GM21360 (cell line): ENCODE results near the gene UBE4B.

Source experiments
- ATAC-seq: cut with Tn5 transposase; IDR thresholded peaks from one replicate; pipeline ENCODE4 v1.9.1; 2021; ENCODE audit warnings: mild to moderate bottlenecking, moderate library complexity; ENCODE audit not compliant: unreplicated experiment

UBE4B gene

DNA sequence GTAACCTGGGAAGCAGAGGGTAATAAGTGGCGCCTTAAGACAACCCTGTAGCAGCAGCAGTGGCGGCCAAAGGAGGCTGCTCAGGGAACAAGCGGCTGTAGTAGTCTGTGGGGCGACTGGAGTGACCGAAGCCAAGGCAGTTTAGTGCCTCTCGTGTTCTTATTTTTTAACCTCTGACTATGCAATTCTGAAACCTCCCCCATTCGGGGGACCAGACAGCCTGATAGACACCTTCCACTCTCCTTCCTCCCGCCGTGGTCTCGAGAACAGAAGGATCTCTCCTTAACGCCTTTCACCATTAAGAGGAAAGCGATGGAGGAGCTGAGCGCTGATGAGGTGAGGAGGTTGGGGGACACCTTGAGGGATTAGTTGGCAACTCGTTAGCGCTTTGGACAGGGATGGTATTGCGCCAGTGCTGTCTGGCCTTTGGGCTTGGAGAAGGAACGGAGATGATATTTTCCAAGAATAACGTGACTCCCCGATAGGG is 644 bp downstream of the UBE4B start:
- peak; percentile 12 for ATAC-seq

DNA sequence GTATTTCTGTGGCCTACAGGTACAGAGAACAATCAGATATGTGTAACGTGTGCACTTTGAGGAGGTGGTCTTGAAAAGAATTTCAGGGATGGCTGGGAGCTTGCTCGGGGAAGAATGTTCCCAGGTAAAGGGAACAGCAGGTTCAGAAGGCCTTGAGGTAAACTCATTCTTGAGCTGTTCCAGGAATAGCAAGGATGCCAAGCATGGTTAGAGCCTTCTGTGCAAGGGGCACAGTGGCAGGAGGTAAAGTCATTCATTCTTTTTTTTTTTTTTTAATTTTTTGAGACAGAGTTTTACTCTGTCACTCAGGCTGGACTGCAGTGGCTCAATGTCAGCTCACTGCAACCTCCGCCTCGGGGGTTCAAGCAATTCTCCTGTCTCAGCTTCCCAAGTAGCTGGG is 10.0 kb downstream of the UBE4B start:
- ATAC-seq, result no peak

GRCh38 chr1:10045480-10046355 is 13.0 kb downstream of the UBE4B start:
- no peak for ATAC-seq

DNA sequence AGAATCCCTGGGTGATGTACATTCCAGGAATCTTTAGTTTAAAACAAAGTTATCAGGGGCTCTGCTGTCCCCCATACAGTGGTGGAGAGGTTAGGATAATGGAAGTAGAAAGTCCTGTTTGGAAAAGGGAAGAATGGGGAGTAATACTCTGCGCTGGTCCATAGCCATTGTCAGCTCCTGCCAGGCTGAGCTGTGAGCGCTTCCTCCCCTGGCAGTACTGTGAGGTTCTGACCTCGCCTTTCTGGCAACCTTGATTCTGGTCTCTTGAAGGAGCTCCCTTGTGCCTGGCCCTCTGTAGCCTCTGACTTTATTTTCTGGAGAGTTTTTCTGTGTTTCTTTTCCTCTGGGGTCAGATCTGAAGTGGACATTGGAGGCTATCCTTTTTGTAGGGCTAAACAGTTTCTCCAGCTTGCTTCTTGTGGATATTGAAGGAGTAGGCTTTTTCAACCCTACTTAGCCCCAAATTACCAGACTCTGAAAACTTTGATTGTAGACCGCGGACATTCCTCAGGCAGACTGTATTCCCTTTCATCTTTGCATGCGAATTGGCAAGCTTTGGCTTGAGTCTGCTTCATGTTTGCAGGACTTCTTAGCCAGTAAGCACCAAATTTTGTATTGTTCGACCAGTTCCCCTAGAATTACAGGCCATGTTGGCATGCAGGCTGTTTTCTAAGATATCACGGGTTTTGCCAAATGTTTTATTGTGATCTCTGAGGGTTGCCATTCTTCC is 13.8 kb downstream of the UBE4B start:
- no peak for ATAC-seq

DNA sequence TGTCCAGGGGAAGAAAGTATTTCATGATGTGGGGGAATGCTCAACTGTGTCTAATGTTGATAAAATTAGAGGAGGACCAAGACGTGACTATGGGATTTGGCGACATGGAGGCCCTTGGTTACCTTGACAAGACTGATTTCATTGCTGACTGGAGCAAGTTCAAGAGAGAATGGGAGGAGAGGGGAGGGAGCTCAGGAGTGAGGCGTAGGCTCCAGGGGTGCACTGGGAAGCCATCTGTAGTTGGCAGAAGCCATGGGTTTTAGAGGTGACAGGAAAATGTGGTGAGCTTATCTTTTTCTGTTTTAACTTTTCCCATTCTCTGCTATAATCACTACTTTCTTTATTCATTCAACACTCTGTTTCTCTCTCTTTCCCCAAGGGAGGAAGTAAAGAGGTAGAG is 15.8 kb downstream of the UBE4B start:
- ATAC-seq, result no peak

DNA sequence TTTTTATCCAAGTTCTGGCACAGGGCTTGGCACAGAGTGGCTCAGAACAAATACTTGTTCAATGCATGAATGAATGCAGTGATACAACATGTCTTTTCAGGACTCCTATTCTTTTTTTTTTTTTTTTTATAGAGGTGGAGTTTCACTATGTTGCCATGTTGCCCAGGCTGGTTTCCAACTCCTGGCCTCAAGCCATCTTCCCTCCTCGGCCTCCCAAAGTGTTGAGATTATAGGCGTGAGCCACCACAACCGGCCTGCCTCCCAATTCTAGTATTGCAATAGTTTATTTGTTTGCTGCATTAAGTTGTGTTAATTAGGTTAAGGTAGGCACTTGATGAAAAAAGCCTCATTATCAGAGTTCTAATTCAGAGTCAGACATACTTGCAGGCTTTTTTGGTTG is 17.9 kb downstream of the UBE4B start:
- ATAC-seq, result no peak

GRCh38 chr1:10051656-10052055 is 18.9 kb downstream of the UBE4B start:
- no peak for ATAC-seq

DNA sequence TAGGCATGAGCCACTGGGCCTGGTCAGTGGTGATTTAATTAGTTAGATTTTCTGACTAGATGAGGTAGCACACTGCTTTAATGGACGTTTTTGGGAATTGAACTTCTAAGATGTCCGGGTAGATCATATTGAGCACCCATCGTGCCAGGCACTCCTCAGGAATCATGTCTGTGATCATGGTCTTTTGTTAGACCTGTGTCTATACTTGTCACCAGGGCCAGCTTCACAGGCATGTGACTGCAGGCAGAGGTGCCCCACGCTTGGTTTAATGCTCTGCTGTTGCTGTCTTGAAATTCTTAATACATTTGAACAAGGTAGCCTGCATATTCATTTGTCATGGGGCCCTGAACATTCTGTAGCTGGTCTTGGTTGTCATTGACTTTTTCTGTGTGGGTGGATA is 19.6 kb downstream of the UBE4B start:
- no peak for ATAC-seq

DNA sequence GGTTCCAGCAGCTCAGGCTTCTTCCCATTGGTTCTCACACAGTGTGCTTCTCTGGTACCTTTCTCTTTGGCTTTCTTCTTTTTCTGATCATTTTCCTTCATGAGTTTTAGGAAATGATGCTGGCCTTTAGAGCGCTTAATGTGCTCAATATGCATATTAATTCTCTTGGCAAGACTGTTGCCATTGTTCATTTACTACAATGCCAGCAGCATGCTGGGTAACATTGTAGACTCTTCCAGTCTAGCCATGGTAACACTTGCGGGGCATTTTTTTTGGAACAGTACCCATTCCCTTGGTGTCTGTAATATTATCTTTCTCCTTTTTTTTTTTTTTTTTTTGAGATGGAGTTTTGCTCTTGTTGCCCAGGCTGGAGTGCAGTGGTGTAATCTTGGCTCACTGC is 21.7 kb downstream of the UBE4B start:
- ATAC-seq, result no peak

DNA sequence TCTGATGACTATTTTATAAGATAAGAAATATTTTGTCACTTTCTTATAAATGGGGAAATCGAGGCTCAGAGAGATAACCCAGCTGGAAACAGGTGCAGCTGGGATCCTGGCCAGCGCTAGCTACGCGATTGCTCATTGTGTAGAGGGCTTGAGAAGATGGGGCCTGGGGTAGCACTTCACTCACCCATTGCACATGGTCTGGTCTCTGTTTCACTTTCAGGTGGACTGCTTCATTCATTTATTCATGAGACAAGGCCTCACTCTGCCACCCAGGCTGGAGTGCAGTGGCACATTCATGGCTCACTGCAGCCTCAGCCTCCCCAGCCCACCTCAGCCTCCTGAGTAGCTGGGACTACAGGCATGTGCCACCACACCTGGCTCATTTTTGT is 23.8 kb downstream of the UBE4B start:
- ATAC-seq, result no peak

GRCh38 chr1:10057343-10057742 is 24.6 kb downstream of the UBE4B start:
- no peak for ATAC-seq

DNA sequence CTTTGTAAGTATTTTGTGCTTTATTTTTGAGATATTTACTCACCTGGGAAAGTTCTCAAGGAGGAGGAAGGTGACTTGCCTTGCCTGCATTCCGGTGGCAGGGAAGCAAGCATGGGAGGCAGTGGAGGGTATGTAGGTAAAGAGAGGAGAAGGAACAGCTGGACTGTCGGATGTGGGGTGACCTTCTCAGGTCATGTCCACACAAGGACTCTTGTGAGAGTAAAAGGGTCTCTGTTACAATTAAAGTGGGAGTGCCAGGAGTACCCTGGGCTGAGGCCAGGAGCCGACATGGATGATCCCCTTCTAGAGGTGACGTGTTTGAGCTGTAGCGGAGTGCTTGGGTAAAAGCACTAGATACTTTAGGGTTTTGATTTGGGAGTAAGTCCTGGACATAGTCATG is 25.0 kb downstream of the UBE4B start:
- ATAC-seq, result no peak

DNA sequence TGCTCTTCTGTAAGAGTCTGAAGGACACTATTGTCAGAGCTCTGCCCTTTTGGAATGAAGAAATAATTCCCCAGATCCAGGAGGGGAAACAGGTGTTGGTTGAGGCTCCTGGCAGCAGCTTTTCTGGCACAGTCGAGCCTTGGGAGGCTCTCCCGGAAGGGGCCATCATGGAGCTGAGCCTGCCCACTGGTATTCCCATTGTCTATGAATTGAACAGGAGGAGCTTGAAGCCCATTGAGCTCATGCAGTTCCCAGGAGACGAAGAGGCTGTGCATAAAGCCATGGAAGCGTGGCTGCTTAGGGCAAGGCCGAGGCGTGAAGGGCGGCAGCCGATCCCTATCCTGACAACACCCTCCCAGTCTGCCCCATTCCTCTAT is 26.6 kb downstream of the UBE4B start:
- no peak for ATAC-seq

GRCh38 chr1:10060311-10061100 is 27.7 kb downstream of the UBE4B start:
- ATAC-seq, result no peak

- ATAC-seq, result no peak
These were observed 28.5 kb downstream of the UBE4B start for GRCh38 chr1:10061276-10061675.

- no peak for ATAC-seq
These were observed 31.1 kb downstream of the UBE4B start for GRCh38 chr1:10063878-10064277.

GRCh38 chr1:10064416-10065343 is 31.9 kb downstream of the UBE4B start:
- no peak for ATAC-seq

- ATAC-seq, result no peak
These were observed 32.6 kb downstream of the UBE4B start for GRCh38 chr1:10065344-10065685.

- no peak for ATAC-seq
These were observed 33.0 kb downstream of the UBE4B start for GRCh38 chr1:10065760-10066159.

DNA sequence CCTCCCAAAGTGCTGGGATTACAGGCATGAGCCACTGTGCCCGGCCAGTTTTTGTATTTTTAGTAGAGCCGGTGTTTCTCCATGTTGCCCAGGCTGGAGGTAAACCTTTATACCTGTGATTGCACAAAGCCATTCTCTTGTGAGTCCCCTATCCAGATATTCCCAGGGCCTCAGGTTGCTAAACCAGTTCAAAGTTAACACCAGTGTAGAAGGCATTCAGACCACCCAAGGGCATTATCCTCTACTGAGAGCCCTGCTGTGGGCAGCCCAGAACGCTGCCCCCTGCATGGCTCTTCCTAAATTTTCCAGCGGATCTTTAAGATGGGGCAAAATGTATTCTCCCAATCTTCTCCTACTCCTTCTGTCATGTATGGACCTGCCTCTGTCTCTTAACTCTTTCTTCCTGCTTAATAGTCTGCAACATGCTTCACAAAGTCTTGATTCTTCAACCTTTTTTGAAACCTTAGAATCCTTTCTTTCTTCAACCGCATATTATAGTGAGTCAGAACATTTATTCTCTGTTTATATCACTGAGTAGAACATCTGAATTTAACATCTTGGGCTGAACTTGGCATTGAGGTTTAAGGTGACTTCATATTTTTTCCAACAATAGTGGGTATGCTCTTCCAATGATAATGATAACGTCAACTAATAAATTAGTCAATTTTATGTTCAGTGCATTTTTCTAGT is 36.0 kb downstream of the UBE4B start:
- ATAC-seq, result no peak
